Heart right ventricle (tissue), 16 donors: ENCODE results near the gene PROSER1. TPM values are rescaled to one million over a fixed set of nuclear protein-coding genes. Genes with fewer than 3 reads are reported as not detected.

Source experiments
- ATAC-seq, 8 donors: fragments of 200-7000 bp; cut with Tn5 transposase; one replicate each; pipeline ENCODE4 v1.9.1; 2020; ENCODE audit warnings: mild to moderate bottlenecking in 8 of 8, moderate library complexity in 8 of 8, moderate number of reproducible peaks in 1 of 8
- DNase-seq, 2 donors: peaks; one replicate each; pipeline ENCODE4 v3.0.0-alpha.2; 2020
- H3K27ac ChIP-seq, 10 donors: fragments of 200-600 bp; sonication (generic) in 2 of 10; one replicate each; pipeline versions ENCODE4 v1.5.0 to v1.8.0; 2020 to 2022; ENCODE audit warnings: mild to moderate bottlenecking in 3 of 10
- H3K27me3 ChIP-seq, 7 donors: fragments of 200-600 bp; one replicate each; pipeline ENCODE4 v1.8.0; 2021 to 2022; ENCODE audit warnings: mild to moderate bottlenecking in 2 of 7
- H3K36me3 ChIP-seq, 9 donors: fragments of 200-600 bp; sonication (generic) in 1 of 9; one replicate each; pipeline versions ENCODE4 v1.5.0 to v1.8.0; 2020 to 2022; ENCODE audit warnings: mild to moderate bottlenecking in 2 of 9
- H3K4me1 ChIP-seq, 9 donors: fragments of 200-600 bp; sonication (generic) in 1 of 9; one replicate each; pipeline versions ENCODE4 v1.5.0 to v1.8.0; 2020 to 2022; ENCODE audit warnings: mild to moderate bottlenecking in 4 of 9
- H3K4me3 ChIP-seq, 10 donors: fragments of 200-600 bp; sonication (generic) in 2 of 10; one replicate each; pipeline versions ENCODE4 v1.5.0 to v1.8.0; 2020 to 2022; ENCODE audit warnings: mild to moderate bottlenecking in 7 of 10, moderate library complexity in 2 of 10
- H3K9me3 ChIP-seq, 11 donors: fragments of 200-600 bp in 10 of 11; sonication (generic) in 2 of 11; one replicate each; pipeline versions ENCODE4 v1.5.0 to v1.8.0; 2013 to 2022; ENCODE audit warnings: mild to moderate bottlenecking in 2 of 11, control low read depth in 1 of 11, moderate library complexity in 1 of 11
- CTCF ChIP-seq, 9 donors: fragments of 200-600 bp; sonication (generic) in 2 of 9; IDR thresholded peaks; one replicate each; pipeline versions ENCODE4 v1.5.0 to v1.8.0; 2021 to 2022; ENCODE audit warnings: antibody characterized with exemption in 9 of 9, mild to moderate bottlenecking in 5 of 9, moderate library complexity in 1 of 9
- WGBS, 2 donors: extraction: QIAGEN DNeasy Blood & Tissue Kit; methylation state at CpG; one replicate each; pipeline ENCODE4 v1.1.7; 2013; ENCODE audit warnings: inconsistent platforms in 1 of 2; 5-methylcytosine and 5-hydroxymethylcytosine counted together
- intact Hi-C, 10 donors: fragments of 100-400 bp; cut with DNase I; formaldehyde crosslinking; loops; one replicate each; pipeline versions ENCODE4 v1.11.1 to v1.14.2; 2022
- polyA plus RNA-seq, 2 donors: library from polyadenylated mRNA; stranded (reverse); fragments of 200-250 nt; gene quantifications; one replicate each; pipeline ENCODE4 v1.2.3, GENCODE V29; 2013
- total RNA-seq, 10 donors: library from RNA; stranded (reverse); fragmentation: NEBNext Ultra II Directional in 3 of 10; extraction: Animal tissue kit (Norgen Biotek cat#: 25700) in 3 of 10; gene quantifications; one replicate each; pipeline versions ENCODE4 v1.2.1 to v1.2.4, GENCODE V29; 2021 to 2023
- donor health status: Arrhythmogenic right ventricular cardiomyopathy.
- donor health status: ischemic (EF 13 %, LVEDD 7.1; RV severe dilation, severe dysfunction).
- donor health status: healthy with polysubstance abuse.
- donor health status: DM: no; HTN: yes; CAD: no.
- donor health status: DM: no; HTN: no; CAD: no.
- donor health status: ischemic (EF 25% LVEDD 6.9; RV normal size, moderate dysfunction).
- donor health status: ischemic (EF 25% LVEDD 5.7; RV mildly dilated, moderate dysfunction).
- donor health status: healthy.
- donor health status: DM: yes; HTN: yes; CAD: no.
- donor health status: Ischemic cardiomyopathy.
- donor health status: ischemic (EF 35%, LVEDD 5.7; RV mildly dilated, moderate dysfunction).
- donor health status: nonischemic (EF 11% LVEDD 7.7; RV severe dilation, severe dysfunction).
- donor health status: DM: yes; HTN: yes; CAD: no.
- donor health status: PGD.
- donor health status: ischemic (EF 29% LVEDD 5.4; RV normal size, mild dysfunction).
- donor health status: nonischemic (EF 23%, LVEDD 6.1; RV moderate dilation, normal function).

The PROSER1 gene
- total and polyA plus RNA-seq, 12 donors, result 5.4 to 22.4 (median 16.7) TPM

DNA sequence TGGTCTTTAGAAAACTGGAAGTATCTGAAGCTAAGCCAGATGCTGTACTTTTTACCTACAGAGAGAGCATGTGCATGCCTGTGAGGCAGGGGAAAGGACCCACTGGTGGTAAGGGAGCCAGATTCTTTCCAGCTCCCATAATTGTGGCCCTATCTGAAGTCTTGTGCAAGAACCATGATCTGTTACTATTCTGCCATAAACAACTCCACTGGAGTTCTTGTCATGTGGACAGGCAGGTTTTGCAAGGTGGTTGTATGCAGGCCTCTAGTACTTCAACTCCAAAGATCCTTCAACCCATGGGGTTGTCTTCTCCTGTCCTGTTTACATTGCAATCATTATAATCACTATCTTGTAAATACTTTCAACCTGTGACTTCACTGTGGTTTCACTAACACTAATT is 14.1 kb downstream of the PROSER1 start:
- Histone ChIP-seq H3K27ac (no peak overlapping the region), H3K4me3 (no peak overlapping the region), H3K9me3 (no peaks in the 10 kb centered on the region), H3K36me3 (peaks cover 0 to 100% (median 63%) of the 10 kb centered on the region in 9 donors), H3K27me3 (no peaks in the 10 kb centered on the region), H3K4me1 (no peaks in the 10 kb centered on the region)
- DNase-seq (no peak), ATAC-seq (no peak)
- intact Hi-C loops, result no loop called here
- no peak for TF ChIP-seq CTCF (IDR thresholded peaks at IDR 0.05)

GRCh38 chr13:39023316-39023715 is 14.6 kb downstream of the PROSER1 start:
- H3K36me3 ChIP-seq, result peaks cover 0 to 99% (median 58%) of the 10 kb centered on the region in 9 donors
- no peaks in the 10 kb centered on the region for H3K27me3 ChIP-seq
- DNase-seq (no peak), ATAC-seq (no peak)
- H3K27ac ChIP-seq, result no peak overlapping the region
- WGBS, 2 donors, result 72 to 78% methylated on average over 2 of the region's 2 CpGs
- TF ChIP-seq CTCF (IDR thresholded peaks at IDR 0.05), result no peak
- intact Hi-C loops, result no loop called here
- H3K4me1 ChIP-seq, result no peaks in the 10 kb centered on the region
- H3K4me3 ChIP-seq, result no peak overlapping the region
- no peaks in the 10 kb centered on the region for H3K9me3 ChIP-seq

DNA sequence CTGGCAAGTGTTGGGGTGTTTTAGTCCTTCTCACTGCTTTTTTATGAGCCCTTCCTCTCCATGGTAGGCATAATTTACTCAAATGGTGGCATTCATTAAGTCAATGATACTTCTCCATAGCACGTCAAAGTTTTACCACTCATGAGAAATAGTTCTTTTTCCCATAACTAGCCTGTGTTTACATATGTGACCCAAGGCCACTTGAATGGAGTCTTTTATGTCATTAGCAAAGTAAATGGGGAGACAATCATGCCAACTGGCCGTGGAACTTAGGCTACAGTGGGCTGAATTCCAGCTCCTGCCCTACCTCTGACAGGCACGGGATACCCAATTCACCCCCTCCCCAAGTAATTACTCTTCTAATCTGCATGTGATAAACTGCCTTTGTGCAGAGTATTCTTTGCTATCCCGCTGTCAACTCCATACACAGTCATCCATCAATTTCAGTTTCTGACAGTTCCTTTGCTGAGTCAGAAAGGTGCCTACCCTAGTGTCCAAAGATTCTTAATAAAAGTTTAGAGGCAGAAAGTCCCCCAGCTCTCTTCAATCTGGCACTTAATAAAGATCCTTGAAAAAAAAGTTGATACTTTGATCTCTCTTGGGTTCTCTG is 16.9 kb downstream of the PROSER1 start:
- H3K4me1 ChIP-seq, result no peaks in the 10 kb centered on the region
- ATAC-seq, result no peak
- no peaks in the 10 kb centered on the region for H3K27me3 ChIP-seq
- H3K9me3 ChIP-seq, result no peaks in the 10 kb centered on the region
- intact Hi-C loops, result no loop called here
- H3K27ac ChIP-seq, result no peak overlapping the region
- no peak overlapping the region for H3K4me3 ChIP-seq
- peaks cover 0 to 97% (median 43%) of the 10 kb centered on the region in 9 donors for H3K36me3 ChIP-seq
- no peak for TF ChIP-seq CTCF (IDR thresholded peaks at IDR 0.05)
- DNase-seq, result no peak
- WGBS, 2 donors, result 88% methylated on average over 4 of the region's 4 CpGs

GRCh38 chr13:39016787-39017186 is 21.1 kb downstream of the PROSER1 start:
- Histone ChIP-seq H3K27me3 (no peaks in the 10 kb centered on the region), H3K27ac (no peak overlapping the region), H3K4me1 (no peaks in the 10 kb centered on the region), H3K4me3 (no peak overlapping the region), H3K36me3 (peaks cover 0 to 97% (median 42%) of the 10 kb centered on the region in 9 donors), H3K9me3 (no peaks in the 10 kb centered on the region)
- WGBS, 2 donors, result 21 to 23% methylated on average over 2 of the region's 2 CpGs
- intact Hi-C loops, result no loop called here
- TF ChIP-seq CTCF (IDR thresholded peaks at IDR 0.05), result peak in 7 of 9 donors; percentile 14 to 62 (median 44)
- DNase-seq (no peak), ATAC-seq (peak in 2 of 8 donors; percentile 29 to 56)
